Testis (tissue), 2 donors: Measurements from ENCODE around the gene USP48.

Experiments
- POLR2A ChIP-seq: fragments of 450-650 bp; IDR thresholded peaks from one replicate; pipeline ENCODE4 v1.6.1; 2017; ENCODE audit warnings: antibody characterized with exemption, mild to moderate bottlenecking, moderate library complexity
- TF ChIP-seq, protein P1 (sequence below), 3 experiments: fragments of 450-650 bp in 2 of 3; fragments of 200-600 bp in 1 of 3; sonication (generic) in 1 of 3; IDR thresholded peaks; one replicate each; pipeline ENCODE4 v1.5.1; 2016 to 2019; ENCODE audit warnings: antibody characterized with exemption in 3 of 3, mild to moderate bottlenecking in 2 of 3, moderate library complexity in 1 of 3

- TF ChIP-seq, protein P1, sequence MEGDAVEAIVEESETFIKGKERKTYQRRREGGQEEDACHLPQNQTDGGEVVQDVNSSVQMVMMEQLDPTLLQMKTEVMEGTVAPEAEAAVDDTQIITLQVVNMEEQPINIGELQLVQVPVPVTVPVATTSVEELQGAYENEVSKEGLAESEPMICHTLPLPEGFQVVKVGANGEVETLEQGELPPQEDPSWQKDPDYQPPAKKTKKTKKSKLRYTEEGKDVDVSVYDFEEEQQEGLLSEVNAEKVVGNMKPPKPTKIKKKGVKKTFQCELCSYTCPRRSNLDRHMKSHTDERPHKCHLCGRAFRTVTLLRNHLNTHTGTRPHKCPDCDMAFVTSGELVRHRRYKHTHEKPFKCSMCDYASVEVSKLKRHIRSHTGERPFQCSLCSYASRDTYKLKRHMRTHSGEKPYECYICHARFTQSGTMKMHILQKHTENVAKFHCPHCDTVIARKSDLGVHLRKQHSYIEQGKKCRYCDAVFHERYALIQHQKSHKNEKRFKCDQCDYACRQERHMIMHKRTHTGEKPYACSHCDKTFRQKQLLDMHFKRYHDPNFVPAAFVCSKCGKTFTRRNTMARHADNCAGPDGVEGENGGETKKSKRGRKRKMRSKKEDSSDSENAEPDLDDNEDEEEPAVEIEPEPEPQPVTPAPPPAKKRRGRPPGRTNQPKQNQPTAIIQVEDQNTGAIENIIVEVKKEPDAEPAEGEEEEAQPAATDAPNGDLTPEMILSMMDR (IDR thresholded peaks at IDR 0.05): no peak
- TF ChIP-seq POLR2A: no peak
Measured at GRCh38 chr1:21661886-21662285, 121.1 kb downstream of the USP48 start.
